Hematopoietic multipotent progenitor cell treated with erythropoietin and hydrocortisone succinate and interleukin-3 and kit ligand, for 8 days (in vitro differentiated cells): ENCODE results near the gene SLC19A1.
"Not testable (repeated sequence)": the region's sequence is repeated elsewhere in the genome, so short reads cannot be mapped to it uniquely, and the experiment has no call there.

Experiments
- DNase-seq: peaks from one replicate; pipeline ENCODE4 v3.0.0-alpha.2; 2015

SLC19A1 gene

DNA sequence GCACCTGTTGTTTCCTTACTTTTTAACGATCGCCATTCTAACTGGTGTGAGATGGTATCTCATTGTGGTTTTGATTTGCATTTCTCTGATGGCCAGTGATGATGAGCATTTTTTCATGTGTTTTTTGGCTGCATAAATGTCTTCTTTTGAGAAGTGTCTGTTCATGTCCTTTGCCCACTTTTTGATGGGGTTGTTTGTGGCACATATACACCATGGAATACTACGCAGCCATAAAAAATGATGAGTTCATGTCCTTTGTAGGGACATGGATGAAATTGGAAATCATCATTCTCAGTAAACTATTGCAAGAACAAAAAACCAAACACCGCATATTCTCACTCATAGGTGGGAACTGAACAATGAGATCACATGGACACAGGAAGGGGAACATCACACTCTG lies 39.0 kb downstream of the SLC19A1 start:
- not testable (repeated sequence) for DNase-seq

DNA sequence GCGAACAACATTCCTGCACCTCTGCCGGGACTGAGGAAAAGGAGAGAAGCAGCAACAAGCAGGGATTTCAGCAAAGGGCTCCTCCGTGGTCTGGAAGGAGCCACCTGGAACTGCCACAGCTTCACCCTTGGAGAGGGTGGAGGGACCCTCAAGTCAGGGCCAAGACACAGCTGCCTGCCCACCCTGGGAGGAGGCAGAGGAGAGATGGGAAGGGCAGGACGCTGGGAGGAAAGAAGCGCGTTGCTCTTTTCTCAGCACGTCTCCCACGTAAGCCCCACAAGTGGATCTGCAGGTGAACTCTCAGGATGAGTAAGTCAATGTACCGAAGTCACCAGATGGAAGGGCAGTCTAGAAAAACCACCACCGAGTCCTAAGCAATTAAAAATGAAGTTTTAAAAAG lies 39.6 kb downstream of the SLC19A1 start:
- no peak for DNase-seq

DNA sequence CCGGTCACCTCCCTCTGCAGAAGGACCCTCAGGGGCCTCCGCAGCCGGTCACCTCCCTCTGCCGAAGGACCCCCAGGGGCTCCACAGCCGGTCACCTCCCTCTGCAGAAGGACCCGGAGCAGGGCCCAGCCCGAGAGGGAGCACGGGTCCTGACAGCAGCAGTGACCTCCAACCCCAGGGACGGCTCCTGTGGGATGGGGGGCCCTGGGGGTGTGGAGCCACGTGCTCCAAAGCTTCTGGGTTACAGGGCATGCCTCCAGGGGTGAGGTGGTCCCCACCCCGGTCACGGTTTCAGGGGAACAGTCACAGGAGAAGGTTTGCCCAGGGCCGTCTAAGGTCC lies 40.3 kb downstream of the SLC19A1 start:
- no peak for DNase-seq

DNA sequence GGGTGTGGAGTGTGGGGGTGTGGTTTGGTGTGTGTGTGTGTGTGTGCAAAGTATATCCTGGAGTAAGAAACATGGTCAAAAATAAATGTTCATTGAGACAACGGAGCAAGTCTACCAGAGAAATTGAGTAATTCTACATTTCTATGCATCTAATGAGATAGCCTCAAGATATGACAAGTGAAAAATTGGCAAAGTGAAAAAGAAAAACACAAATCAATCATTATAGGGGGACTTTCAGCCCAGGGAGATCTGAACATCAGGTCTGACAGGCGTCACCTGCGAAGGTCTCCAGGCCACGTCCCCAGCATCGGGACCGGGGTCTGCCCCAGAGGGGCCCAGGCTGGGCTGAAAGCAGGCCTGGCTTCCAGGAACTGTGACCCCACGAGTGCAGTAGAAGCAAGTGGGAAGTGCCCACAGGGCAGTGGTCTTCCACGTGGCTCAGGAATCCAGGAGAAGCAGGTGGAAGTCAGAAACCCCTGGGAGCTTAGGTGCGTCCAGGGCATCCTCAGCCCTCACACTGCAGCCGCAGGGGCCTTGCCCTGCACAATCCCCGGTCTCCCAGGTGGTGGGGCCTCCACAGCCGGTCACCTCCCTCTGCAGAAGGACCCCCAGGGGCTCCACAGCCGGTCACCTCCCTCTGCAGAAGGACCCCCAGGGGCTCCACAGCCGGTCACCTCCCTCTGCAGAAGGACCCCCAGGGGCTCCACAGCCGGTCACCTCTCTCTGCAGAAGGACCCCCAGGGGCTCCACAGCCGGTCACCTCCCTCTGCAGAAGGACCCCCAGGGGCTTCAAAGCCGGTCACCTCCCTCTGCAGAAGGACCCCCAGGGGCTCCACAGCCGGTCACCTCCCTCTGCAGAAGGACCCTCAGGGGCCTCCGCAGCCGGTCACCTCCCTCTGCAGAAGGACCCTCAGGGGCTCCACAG lies 40.9 kb downstream of the SLC19A1 start:
- DNase-seq, result not testable (repeated sequence)

DNA sequence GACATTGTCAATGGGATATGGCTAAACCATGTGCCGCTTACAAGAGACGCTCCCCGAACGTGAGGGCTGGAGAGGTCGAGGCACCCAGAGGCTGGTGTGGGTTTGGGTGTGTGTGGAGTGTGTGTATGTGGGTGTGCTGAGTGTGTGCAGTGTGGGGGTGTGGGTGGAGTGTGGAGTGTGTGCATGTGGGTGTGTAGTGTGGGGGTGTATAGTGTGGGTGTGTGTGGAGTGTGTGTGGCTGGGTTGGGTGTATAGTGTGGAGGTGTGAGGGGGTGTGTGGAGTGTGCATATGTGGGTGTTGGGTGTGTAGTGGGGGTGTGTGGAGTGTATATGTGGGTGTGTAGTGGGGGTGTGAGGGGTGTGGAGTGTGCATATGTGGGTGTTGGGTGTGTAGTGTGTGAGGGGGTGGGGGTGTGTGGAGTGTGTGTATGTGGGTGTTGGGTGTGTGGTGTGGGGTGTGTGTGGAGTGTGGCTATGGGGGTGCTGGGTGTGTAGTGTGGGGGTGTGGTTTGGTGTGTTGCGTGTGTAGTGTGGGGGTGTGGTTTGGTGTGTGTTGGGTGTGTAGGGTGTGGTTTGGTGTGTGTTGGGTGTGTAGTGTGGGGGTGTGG lies 42.2 kb downstream of the SLC19A1 start:
- no peak for DNase-seq

DNA sequence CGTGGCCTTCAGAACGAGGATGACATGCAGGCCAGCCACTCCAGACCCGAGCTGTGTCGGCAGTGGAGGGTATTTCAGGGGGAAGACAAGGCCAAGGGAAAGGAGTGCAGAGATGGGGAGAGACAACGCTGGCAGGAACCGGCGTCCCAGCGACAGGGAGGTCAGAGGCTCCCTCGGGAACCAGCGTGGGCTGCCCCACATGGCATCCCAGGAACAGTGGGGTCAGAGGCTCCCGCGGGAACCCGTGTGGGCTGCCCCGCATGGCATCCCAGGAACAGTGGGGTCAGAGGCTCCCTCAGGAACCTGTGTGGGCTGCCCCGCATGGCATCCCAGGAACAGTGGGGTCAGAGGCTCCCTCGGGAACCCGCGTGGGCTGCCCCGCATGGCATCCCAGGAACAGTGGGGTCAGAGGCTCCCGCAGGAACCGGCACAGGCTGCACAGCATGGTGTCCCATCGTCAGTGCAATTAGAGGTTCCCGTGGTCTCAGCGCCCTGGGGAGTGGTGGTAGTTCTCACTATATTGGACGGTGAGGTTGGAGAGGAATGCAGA lies 43.0 kb downstream of the SLC19A1 start:
- DNase-seq, result no peak

DNA sequence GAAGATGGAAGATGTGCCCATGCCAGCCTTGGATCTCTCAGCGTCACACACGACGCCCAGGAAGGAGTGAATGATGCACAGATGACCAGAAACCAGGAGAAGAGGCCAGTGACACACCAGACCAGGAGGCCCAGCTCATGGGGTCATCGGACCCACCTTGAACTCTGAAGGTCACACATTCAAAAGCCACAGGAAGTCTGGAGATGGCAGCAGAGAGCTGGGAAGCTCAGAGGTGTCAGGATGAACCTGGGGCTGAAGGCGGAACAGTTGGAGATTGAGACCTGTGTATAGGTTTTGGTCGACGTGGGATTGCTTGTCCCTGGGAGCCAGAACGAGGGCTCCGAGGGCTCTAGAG lies 43.6 kb downstream of the SLC19A1 start:
- DNase-seq, result no peak

DNA sequence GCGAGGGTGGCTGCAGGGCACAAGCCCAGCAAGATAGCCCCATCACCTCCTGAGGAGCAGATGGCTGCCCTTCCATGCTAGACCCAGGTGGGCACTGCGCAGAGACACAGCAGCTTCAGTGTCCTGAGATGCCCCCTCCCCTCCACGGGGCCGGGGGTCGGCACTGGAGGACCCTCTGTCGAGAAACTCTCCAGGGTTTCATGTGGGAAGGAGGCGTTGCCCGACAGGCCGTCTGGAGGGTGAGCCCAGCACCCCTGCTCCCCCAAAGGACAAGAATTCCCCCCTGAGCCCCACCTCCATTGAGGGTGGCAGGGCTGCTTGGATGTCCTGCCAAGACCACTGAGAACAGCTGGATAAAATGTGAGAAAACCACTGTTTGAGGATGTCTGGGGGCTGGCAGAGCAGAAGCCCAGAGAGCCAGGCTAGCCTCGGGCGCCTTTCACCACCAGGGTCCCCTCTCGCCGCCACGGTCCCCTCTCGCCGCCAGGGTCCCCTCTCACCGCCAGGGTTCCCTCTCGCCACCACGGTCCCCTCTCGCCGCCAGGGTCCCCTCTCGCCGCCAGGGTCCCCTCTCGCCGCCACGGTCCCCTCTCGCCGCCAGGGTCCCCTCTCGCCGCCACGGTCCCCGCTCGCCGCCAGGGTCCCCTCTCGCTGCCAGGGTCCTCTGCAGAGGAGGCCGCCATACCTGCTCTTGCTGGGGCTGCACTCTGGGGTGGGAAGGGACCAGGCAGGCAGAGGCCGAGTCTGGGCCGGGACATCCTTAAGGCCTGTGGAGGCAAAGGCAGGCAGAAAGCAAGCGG lies 44.2 kb downstream of the SLC19A1 start:
- no peak for DNase-seq

DNA sequence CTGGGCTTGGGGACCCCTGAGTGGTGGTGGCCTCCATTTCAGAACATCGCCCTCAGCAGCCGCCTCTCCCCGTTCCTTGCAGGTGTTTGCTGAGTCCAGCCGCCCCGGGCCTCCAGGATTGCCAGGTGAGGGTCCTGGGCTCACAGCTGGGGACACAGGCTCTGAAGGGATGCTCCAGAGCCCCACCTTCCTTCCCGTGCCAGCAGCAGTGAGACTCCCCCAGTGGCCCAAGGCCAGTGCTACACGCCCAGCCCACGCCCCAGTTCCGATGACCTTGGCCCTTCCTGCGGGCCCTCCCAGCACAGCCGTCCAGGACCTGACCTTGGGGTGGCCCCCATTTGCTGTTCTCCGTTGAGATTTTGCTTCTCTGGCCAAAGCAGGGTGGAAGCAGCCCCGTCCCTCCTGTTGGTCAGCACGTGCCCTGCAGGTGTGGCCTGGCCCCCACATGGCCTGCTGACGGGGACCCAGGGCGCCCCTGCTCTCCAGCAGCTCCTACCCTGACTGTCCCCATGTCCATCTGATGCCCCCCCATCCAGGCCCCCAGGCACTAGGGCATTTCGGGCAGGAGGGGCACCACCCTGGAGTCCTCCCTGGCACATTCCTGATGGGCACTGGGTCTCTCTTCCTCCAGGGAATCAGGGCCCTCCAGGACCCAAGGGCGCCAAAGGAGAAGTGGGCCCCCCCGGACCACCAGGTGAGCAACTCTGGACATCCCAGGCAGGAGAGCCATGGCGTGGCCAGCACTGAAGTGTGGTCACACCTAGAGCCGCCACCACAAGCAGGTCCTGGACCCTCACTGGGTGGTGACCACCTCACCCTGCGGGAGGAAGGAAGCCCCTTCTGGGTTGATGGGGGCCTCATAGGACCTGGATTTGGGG lies 45.0 kb downstream of the SLC19A1 start:
- DNase-seq, result no peak

DNA sequence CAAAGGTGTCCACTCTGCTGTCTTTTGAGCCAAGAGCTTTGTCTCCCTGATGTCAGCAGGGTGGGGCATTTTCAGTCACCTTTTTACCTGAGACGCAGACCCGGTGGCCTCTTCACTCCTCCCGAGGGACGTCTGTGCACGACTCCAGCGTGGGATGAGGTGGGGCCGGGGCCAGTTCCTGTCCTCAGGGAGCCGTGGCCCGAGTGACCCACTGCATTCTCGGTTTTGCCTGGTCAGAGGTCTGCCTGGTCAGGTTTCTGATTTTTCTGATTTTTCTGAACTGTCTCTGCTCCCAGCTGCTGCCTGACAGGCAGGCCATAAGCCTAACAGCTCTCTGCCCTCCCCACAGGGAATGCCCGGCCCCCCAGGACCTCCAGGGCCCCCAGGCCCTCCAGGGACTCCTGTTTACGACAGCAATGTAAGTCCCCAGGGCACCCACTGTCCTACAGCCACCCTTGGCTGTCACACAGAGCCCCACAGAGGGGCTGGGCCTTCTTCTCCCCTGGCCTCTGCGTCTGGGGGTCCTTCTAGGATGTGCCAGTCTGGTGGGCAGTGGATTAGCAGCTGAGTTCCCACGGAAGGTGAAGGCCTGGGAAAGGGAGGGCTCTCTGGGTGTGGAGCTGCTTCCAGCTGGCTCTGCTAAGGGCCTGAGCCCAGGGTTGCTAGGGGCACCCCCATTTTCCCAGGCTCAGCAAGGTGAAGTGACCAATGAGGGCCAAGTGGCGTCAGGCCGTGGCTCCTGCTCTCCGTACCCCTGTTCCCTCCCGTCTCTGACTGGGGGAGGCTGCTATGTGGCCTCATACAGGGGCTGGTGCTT lies 45.9 kb downstream of the SLC19A1 start:
- DNase-seq, result no peak

DNA sequence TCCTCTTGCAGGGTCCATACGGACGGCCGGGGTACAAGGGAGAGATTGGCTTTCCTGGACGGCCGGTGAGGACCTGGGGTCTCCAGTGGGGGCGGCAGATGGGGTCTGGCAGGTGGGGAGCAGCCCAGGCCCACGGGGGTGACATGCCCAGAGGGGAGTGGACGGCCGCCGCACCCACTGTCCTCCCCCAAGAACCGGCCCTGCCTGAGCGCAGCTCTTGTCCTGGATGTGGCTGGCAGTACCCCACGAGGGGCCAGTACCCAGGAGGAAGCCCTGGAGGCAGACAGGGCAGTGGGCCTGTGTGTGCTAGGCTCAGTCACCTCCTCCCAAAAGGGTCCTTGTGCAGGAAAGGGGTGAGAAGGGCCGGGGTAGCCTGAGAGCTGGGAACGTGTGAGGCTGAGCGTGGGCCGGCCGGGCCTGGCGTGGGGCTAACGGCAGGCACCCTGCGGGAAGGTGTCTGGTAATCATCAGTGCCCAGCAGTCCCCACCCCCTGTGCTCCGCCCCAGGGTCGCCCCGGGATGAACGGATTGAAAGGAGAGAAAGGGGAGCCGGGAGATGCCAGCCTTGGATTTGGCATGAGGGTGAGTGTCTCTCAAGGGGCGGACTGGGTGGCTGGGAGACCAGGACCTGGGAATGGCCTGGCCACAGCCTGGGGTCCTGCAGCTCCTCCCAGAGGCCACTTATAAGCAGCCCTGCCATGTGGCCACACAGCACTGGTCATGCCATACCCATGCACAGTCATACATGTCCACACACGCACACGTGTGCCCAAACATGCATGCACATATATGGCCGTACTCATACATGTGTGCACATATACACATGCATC lies 47.2 kb downstream of the SLC19A1 start:
- no peak for DNase-seq

DNA sequence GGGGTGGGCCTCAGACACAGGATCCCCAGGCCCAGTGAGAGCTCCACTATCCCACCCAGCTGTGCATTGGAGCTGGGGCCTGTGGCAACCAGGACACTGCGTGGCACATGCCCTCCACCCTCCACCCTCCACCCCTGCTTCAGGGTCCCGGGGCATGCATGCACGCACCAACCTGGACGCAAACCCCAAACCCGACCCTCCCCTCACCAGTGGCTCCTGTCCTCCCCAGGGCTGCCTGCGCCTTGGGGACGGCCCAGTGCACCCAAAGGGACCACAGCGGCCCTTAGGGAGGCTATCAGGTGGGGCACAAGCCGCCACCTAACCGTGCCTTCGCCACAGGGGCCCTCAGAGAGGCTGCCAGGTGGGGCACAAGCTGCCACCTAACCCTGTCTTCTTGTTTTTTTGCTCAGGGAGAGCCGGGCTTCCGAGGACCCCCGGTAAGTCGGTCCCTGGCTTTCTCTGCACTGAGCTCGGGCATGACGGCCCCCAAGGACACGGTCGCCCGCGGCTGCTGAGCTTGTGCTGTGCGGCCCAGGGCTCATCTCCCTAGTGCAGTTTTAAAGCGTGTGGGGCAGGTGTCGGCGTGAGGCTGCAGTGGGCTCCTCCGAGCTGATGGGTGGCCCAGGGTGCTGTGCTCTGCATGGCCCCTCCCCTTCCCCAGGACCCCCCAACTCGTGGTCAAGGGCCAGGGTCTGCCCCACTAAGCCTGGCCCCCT lies 47.9 kb downstream of the SLC19A1 start:
- DNase-seq, result no peak

DNA sequence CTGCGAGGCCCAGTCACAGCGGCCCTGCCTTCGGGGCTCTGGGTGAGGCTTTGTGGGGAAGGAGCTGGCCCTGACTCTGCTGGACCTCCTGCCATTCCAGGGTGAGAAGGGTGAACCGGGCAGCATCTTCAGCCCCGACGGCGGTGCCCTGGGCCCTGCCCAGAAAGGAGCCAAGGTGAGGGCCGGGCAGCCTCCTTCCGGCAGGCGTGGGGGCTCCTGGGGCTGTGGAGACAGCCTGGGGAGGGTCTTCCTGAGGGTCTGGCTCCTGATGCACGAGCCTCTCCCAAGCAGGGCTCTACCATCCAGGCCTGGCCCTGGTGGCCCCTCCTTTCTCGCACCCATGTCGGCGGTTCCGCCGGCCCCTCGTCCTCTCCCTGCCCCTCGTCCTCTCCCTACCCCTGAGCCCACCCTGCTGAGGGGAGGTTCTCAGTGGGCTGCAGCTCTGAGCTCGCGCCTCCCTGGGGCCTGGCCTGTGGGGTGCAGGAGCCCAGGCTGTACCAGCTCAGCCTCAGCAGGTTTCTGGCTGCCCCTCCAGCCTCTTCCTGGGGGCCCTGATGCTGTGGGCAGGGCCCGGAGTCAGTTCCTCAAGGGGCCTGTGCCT lies 48.7 kb downstream of the SLC19A1 start:
- DNase-seq, result no peak

DNA sequence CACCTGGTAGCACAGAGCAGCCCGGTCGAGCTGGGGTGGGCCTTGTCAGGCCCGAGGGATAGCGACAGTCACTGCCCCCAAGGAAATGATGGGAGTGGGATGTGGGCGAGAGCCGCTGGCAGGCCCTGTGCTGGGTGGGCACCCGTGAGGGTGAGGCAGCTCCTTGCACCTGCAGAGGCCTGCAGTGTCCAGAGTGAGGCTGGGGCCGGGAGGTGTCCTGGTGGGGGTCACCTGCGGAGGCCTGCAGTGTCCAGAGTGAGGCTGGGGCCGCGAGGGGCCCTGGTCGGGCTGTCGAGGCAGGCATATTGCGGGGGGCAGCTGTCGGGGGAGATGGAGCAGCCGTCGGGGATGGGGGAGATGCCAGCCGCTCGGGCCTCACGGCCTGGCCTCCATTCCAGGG lies 49.5 kb downstream of the SLC19A1 start:
- DNase-seq, result no peak

DNA sequence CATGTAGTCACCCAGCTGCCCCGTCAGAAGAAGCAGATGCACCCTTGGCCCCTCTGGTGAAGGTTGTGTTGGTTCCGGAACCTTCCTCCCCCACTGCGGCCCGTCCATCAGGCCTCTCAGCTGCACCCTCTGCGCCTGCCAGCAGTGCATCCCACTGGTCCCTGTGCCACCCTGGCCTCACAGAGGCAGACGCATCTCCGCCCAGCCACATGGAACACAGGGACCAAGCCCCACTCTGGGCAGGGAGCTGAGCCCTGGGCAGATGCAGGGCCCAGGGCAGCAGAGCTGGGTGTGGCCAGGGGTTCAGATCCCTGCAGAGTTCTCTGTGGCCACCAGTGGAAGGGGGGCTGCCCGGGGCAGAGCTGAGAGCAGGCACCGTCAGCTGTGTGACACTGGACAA lies 50.6 kb downstream of the SLC19A1 start:
- no peak for DNase-seq

DNA sequence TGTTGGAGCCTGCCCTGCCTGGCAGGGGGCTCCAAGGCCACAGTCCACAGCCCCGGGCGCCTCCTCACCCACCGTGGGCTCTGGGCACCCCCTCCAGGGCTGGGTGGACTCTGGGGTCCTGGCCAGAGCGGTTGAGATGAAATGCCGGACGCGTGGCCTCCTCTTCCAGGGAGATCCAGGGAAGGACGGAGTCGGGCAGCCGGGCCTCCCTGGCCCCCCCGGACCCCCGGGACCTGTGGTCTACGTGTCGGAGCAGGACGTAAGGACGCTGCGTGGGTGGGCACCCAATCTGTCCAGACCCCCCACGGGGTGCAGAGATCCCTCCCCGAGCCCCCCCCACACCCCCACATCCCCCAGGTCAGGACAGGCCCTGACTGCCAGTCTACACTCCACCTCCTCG lies 51.2 kb downstream of the SLC19A1 start:
- DNase-seq, result no peak

DNA sequence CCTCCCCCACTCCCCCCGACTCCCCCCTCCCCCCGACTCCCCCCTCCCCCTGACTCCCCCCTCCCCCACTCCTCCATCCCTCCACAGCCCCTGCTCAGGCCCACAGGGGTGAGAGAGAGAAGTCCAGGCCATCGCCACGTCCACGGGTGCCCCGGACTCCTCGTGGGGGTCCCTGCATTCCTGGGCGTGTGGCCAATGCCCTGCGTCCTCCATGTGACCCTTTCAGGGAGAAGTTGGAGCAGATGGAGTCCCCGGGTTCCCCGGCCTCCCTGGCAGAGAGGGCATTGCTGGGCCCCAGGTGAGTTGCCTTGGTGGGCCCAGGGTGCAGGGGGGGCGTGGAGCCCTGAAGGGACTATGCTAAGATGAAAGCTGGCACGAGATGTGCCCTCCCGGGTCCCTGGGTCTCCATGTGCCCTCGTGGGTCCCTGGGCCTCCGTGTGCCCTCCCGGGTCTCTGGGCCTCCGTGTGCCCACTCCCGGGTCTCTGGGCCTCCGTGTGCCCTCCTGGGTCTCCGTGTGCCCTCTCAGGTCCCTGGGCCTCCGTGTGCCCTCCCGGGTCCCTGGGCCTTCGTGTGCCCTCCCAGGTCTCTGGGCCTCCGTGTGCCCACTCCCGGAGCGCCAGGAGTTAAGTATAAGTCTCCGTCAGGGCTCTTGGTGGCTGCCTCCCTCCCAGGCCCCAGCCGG lies 52.0 kb downstream of the SLC19A1 start:
- no peak for DNase-seq

DNA sequence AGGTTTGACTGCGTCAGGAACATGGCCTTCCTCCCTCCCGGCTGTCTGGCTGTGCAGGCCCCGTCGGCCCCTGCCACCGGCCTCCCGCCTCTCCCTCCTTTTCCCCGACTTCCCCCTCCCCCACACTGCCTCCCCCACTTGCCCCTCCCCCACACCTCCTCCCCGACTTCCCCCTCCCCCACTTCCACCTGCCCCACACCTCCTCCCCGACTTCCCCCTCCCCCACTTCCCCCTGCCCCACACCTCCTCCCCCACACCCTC lies 52.6 kb downstream of the SLC19A1 start:
- DNase-seq, result no peak
